Measurements from ENCODE around the gene HS6ST3. TPM values are rescaled to one million over a fixed set of nuclear protein-coding genes. Genes with fewer than 3 reads are reported as not detected.

Gene HS6ST3
- total RNA-seq, 1 experiment from 2014 or later: not detected

DNA sequence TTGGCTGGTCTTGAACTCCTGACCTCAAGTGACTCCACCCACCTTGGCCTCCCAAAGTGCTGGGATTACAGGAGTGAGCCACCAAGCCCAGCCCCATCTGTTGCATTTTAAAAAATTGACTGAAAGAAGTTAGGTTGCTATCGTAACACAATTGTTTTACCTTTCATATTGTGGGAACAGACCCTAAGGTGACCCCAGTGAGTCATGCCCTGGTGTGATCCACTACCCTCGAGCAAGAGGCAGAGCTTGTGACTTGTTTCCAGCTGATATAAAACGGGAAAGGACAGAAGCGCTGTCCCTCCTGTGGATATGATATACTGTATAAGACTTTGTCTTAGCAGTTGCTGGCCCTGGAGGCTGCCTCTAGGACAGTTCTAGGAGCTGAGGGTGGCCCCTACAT, 308.6 kb downstream of the HS6ST3 start:
- H3K36me3 Mint-ChIP-seq (ENCODE audit: insufficient read depth, unreplicated experiment): no peaks in the 10 kb centered on the region
- intact Hi-C loops (cut with micrococcal nuclease; ENCODE audit: unreplicated experiment): no loop called here
- no peaks in the 10 kb centered on the region for H3K9me3 ChIP-seq
- no peak for DNase-seq
- POLR2A ChIA-PET: no interaction called here
- H3K27ac Mint-ChIP-seq (ENCODE audit: unreplicated experiment): no peak overlapping the region
- CTCF ChIA-PET: no interaction called here
- peaks cover 7% of the 10 kb centered on the region for H3K27me3 Mint-ChIP-seq (ENCODE audit: insufficient read depth, unreplicated experiment)
- no peak overlapping the region for H3K4me3 Mint-ChIP-seq (ENCODE audit: unreplicated experiment)
- H3K36me3 ChIP-seq (ENCODE audit: control insufficient read depth, insufficient read depth, low read length): no peaks in the 10 kb centered on the region
- no peaks in the 10 kb centered on the region for H3K9me3 Mint-ChIP-seq (ENCODE audit: unreplicated experiment)
- TF ChIP-seq, protein P1, sequence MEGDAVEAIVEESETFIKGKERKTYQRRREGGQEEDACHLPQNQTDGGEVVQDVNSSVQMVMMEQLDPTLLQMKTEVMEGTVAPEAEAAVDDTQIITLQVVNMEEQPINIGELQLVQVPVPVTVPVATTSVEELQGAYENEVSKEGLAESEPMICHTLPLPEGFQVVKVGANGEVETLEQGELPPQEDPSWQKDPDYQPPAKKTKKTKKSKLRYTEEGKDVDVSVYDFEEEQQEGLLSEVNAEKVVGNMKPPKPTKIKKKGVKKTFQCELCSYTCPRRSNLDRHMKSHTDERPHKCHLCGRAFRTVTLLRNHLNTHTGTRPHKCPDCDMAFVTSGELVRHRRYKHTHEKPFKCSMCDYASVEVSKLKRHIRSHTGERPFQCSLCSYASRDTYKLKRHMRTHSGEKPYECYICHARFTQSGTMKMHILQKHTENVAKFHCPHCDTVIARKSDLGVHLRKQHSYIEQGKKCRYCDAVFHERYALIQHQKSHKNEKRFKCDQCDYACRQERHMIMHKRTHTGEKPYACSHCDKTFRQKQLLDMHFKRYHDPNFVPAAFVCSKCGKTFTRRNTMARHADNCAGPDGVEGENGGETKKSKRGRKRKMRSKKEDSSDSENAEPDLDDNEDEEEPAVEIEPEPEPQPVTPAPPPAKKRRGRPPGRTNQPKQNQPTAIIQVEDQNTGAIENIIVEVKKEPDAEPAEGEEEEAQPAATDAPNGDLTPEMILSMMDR (IDR thresholded peaks at IDR 0.05; ENCODE audit: insufficient read depth in 1 of 2, low read depth in 1 of 2, low read length in 1 of 2, severe bottlenecking in 1 of 2, unreplicated experiment in 1 of 2): no peak
- BruUV-seq (replicated peaks): no TSS peak
- H3K27me3 ChIP-seq (replicated peaks; ENCODE audit: control insufficient read depth, insufficient read depth, low read length): no peaks in the 10 kb centered on the region
- H3K4me1 Mint-ChIP-seq (ENCODE audit: low read depth, unreplicated experiment): no peaks in the 10 kb centered on the region
- no peaks in the 10 kb centered on the region for H3K4me1 ChIP-seq
- H3K4me3 ChIP-seq (ENCODE audit: low read depth, low read length): no peak overlapping the region

GRCh38 chr13:96403241-96403640, 313.3 kb downstream of the HS6ST3 start:
- H3K4me3 Mint-ChIP-seq (ENCODE audit: unreplicated experiment): no peak overlapping the region
- BruUV-seq (replicated peaks): no TSS peak

DNA sequence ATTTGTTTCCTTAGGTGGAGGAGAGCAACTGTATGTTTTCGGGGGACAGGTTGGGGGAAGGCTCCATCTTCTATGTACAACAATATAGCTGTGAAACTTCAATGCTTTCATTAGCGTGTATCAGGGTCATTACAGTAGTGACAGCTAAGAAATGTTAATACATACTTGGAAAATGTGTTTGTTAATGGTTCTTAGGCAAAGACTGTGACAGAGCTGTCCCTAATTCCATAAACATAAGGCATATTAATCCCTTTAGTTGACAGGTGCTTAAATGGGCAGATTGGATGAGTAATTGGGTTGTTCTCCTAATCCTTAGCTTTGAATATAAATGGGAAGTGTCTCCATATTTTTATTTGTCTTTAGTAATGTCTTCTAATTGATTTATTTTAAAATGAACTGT, 313.7 kb downstream of the HS6ST3 start:
- ChIA-PET POLR2A (no interaction called here), CTCF (no interaction called here)
- H3K36me3 Mint-ChIP-seq (ENCODE audit: insufficient read depth, unreplicated experiment): no peaks in the 10 kb centered on the region
- no TSS peak for BruUV-seq (replicated peaks)
- H3K27ac Mint-ChIP-seq (ENCODE audit: unreplicated experiment): no peak overlapping the region
- H3K9me3 Mint-ChIP-seq (ENCODE audit: unreplicated experiment): no peaks in the 10 kb centered on the region
- Histone ChIP-seq H3K27me3 (replicated peaks; ENCODE audit: control insufficient read depth, insufficient read depth, low read length) (peaks cover 1% of the 10 kb centered on the region; the same call in 1 of the 2 replicates), H3K4me3 (ENCODE audit: low read depth, low read length) (no peak overlapping the region), H3K9me3 (no peaks in the 10 kb centered on the region), H3K36me3 (ENCODE audit: control insufficient read depth, insufficient read depth, low read length) (no peaks in the 10 kb centered on the region), H3K4me1 (no peaks in the 10 kb centered on the region)
- H3K27me3 Mint-ChIP-seq (ENCODE audit: insufficient read depth, unreplicated experiment): peaks cover 12% of the 10 kb centered on the region
- no peak for DNase-seq
- TF ChIP-seq, protein P1 (IDR thresholded peaks at IDR 0.05; ENCODE audit: insufficient read depth in 1 of 2, low read depth in 1 of 2, low read length in 1 of 2, severe bottlenecking in 1 of 2, unreplicated experiment in 1 of 2): no peak
- no peak overlapping the region for H3K4me3 Mint-ChIP-seq (ENCODE audit: unreplicated experiment)
- H3K4me1 Mint-ChIP-seq (ENCODE audit: low read depth, unreplicated experiment): no peaks in the 10 kb centered on the region
- intact Hi-C loops (cut with micrococcal nuclease; ENCODE audit: unreplicated experiment): no loop called here

More at GRCh38 chr13:96403241-96403640, 313.3 kb downstream of the HS6ST3 start:
- no peaks in the 10 kb centered on the region for H3K4me1 Mint-ChIP-seq (ENCODE audit: low read depth, unreplicated experiment)
- H3K36me3 Mint-ChIP-seq (ENCODE audit: insufficient read depth, unreplicated experiment): no peaks in the 10 kb centered on the region
- ChIA-PET CTCF (no interaction called here), POLR2A (no interaction called here)
- no peaks in the 10 kb centered on the region; the same call in 1 of the 2 replicates for H3K27me3 ChIP-seq (replicated peaks; ENCODE audit: control insufficient read depth, insufficient read depth, low read length)
- no peaks in the 10 kb centered on the region for H3K36me3 ChIP-seq (ENCODE audit: control insufficient read depth, insufficient read depth, low read length)
- H3K9me3 Mint-ChIP-seq (ENCODE audit: unreplicated experiment): no peaks in the 10 kb centered on the region
- no peak overlapping the region for H3K4me3 ChIP-seq (ENCODE audit: low read depth, low read length)
- peaks cover 10% of the 10 kb centered on the region for H3K27me3 Mint-ChIP-seq (ENCODE audit: insufficient read depth, unreplicated experiment)
- TF ChIP-seq, protein P1 (IDR thresholded peaks at IDR 0.05; ENCODE audit: insufficient read depth in 1 of 2, low read depth in 1 of 2, low read length in 1 of 2, severe bottlenecking in 1 of 2, unreplicated experiment in 1 of 2): no peak
- intact Hi-C loops (cut with micrococcal nuclease; ENCODE audit: unreplicated experiment): no loop called here
- H3K4me1 ChIP-seq: no peaks in the 10 kb centered on the region
- H3K27ac Mint-ChIP-seq (ENCODE audit: unreplicated experiment): no peak overlapping the region
- H3K9me3 ChIP-seq: no peaks in the 10 kb centered on the region
- no peak for DNase-seq
